IMR-90 (cell line): ENCODE data around the gene MT1E. TPM values are rescaled to one million over a fixed set of nuclear protein-coding genes. Genes with fewer than 3 reads are reported as not detected.
"Not testable (repeated sequence)": the region's sequence is repeated elsewhere in the genome, so short reads cannot be mapped to it uniquely, and the experiment has no call there.

Experiments used
- ATAC-seq: fragments of 200-7000 bp; cut with Tn5 transposase; 2 replicates; pipeline ENCODE4 v1.9.1; 2020; ENCODE audit warnings: low read depth, mild to moderate bottlenecking, moderate library complexity
- BruUV-seq: library from RNA; stranded (reverse); fragments of 400-500 nt; replicated peaks from 2 replicates; lab custom pipeline; 2021; lab: Mats Ljungman, UMichigan
- CTCF ChIA-PET: fragments of 300-600 bp; formaldehyde crosslinking; extraction: SDS; loops from one replicate; lab custom pipeline; 2021; ENCODE audit warnings: antibody characterized with exemption; lab: Yijun Ruan, JAX
- POLR2A ChIA-PET: fragments of 300-600 bp; sonication (Branson Sonifier 250); formaldehyde crosslinking; loops from one replicate; lab custom pipeline; 2022; ENCODE audit warnings: antibody characterized with exemption; ENCODE audit not compliant: unreplicated experiment; lab: Charles Lee
- DNase-seq: peaks from one replicate; pipeline ENCODE4 v3.0.0; 2013
- H2AFZ ChIP-seq: replicated peaks from 2 replicates; pipeline ENCODE3; 2013; ENCODE audit warnings: low read length, mild to moderate bottlenecking; ENCODE audit not compliant: poor library complexity
- H2AK5ac ChIP-seq: 2 replicates; pipeline ENCODE4 v1.6.1; 2013; ENCODE audit warnings: low read depth, low read length, inconsistent platforms
- H2AK9ac ChIP-seq: replicated peaks from 2 replicates; pipeline ENCODE3; 2013; ENCODE audit warnings: mild to moderate bottlenecking, low read depth, low read length, moderate library complexity; ENCODE audit not compliant: poor library complexity
- H2BK120ac ChIP-seq: 2 replicates; pipeline ENCODE4 v1.6.1; 2013; ENCODE audit warnings: low read depth, low read length, inconsistent platforms
- H2BK15ac ChIP-seq: 3 replicates; pipeline ENCODE4 v1.6.1; 2013; ENCODE audit warnings: low read depth, low read length, inconsistent platforms
- H2BK20ac ChIP-seq: 2 replicates; pipeline ENCODE4 v1.6.1; 2013; ENCODE audit warnings: low read depth, mild to moderate bottlenecking, inconsistent platforms, low read length, moderate library complexity
- H2BK5ac ChIP-seq: 2 replicates; pipeline ENCODE4 v1.6.1; 2013; ENCODE audit warnings: mild to moderate bottlenecking, low read depth, low read length, inconsistent platforms; ENCODE audit not compliant: poor library complexity, severe bottlenecking
- H3K14ac ChIP-seq: replicated peaks from 2 replicates; pipeline ENCODE4 v1.6.1; 2013; ENCODE audit warnings: low read depth, low read length, inconsistent platforms
- H3K18ac ChIP-seq: 2 replicates; pipeline ENCODE4 v1.6.1; 2013; ENCODE audit warnings: low read depth, low read length, control low read depth
- H3K23ac ChIP-seq: 2 replicates; pipeline ENCODE4 v1.6.1; 2013; ENCODE audit warnings: low read depth, low read length, inconsistent platforms
- H3K27ac ChIP-seq: 2 replicates; pipeline ENCODE4 v1.5.1; 2013; ENCODE audit warnings: mild to moderate bottlenecking, control low read depth, low read length; ENCODE audit not compliant: insufficient read depth
- H3K27me3 ChIP-seq: 2 replicates; pipeline ENCODE4 v1.6.1; 2013; ENCODE audit warnings: low read length; ENCODE audit not compliant: control insufficient read depth, insufficient read depth
- H3K36me3 ChIP-seq: 2 replicates; pipeline ENCODE4 v1.6.1; 2013; ENCODE audit warnings: low read length, mixed read lengths; ENCODE audit not compliant: control insufficient read depth, insufficient read depth
- H3K4ac ChIP-seq: 2 replicates; pipeline ENCODE4 v1.6.1; 2013; ENCODE audit warnings: low read depth, low read length, inconsistent platforms
- H3K4me1 ChIP-seq: 2 replicates; pipeline ENCODE4 v1.6.1; 2013; ENCODE audit warnings: low read length, mixed read lengths; ENCODE audit not compliant: control insufficient read depth, insufficient read depth
- H3K4me2 ChIP-seq: 2 replicates; pipeline ENCODE4 v1.6.1; 2013; ENCODE audit warnings: low read depth, mild to moderate bottlenecking, control low read depth, low read length, moderate library complexity
- H3K4me3 ChIP-seq: 2 replicates; pipeline ENCODE4 v1.5.1; 2013; ENCODE audit warnings: low read depth, mild to moderate bottlenecking, control low read depth, low read length, moderate library complexity; ENCODE audit not compliant: insufficient read depth
- H3K56ac ChIP-seq: 2 replicates; pipeline ENCODE4 v1.6.1; 2013; ENCODE audit warnings: low read length, inconsistent platforms; ENCODE audit not compliant: insufficient read depth; ENCODE audit errors: extremely low read depth
- H3K79me1 ChIP-seq, 2 experiments: 2 replicates each; pipeline ENCODE4 v1.6.1; 2013; ENCODE audit warnings: low read length in 2 of 2, inconsistent platforms in 1 of 2, low read depth in 1 of 2
- H3K9ac ChIP-seq: 2 replicates; pipeline ENCODE4 v1.6.1; 2013; ENCODE audit warnings: low read depth, low read length, control low read depth
- H3K9me1 ChIP-seq: 2 replicates; pipeline ENCODE4 v1.6.1; 2013; ENCODE audit warnings: low read length, inconsistent platforms; ENCODE audit not compliant: insufficient read depth
- H3K9me3 ChIP-seq: 2 replicates; pipeline ENCODE4 v1.6.1; 2013; ENCODE audit warnings: low read length; ENCODE audit not compliant: control insufficient read depth, insufficient read depth
- H4K20me1 ChIP-seq: 2 replicates; pipeline ENCODE4 v1.6.1; 2013; ENCODE audit warnings: low read length, inconsistent platforms; ENCODE audit not compliant: insufficient read depth
- H4K5ac ChIP-seq: 2 replicates; pipeline ENCODE4 v1.6.1; 2013; ENCODE audit warnings: mild to moderate bottlenecking, low read depth, low read length, control low read depth
- H4K8ac ChIP-seq, 2 experiments: 2 replicates each; pipeline ENCODE4 v1.6.1; 2013; ENCODE audit warnings: low read depth in 2 of 2, low read length in 2 of 2, control low read depth in 1 of 2, inconsistent platforms in 1 of 2
- H4K91ac ChIP-seq: 2 replicates; pipeline ENCODE4 v1.6.1; 2013; ENCODE audit warnings: low read depth, low read length, inconsistent platforms; ENCODE audit not compliant: insufficient read depth
- CTCF ChIP-seq: conservative IDR thresholded peaks from 2 replicates; pipeline ENCODE4 v1.5.1; 2012; ENCODE audit warnings: mild to moderate bottlenecking, low read depth, low read length, improper control_type of control experiment
- ELK1 ChIP-seq: fragments of 150-350 bp; IDR thresholded peaks from 2 replicates; pipeline ENCODE4 v1.6.1; 2016; ENCODE audit warnings: low read depth, mild to moderate bottlenecking, low read length, moderate library complexity, borderline replicate concordance
- MAFK ChIP-seq: IDR thresholded peaks from 2 replicates; pipeline ENCODE4 v1.6.1; 2012; ENCODE audit warnings: low read depth, low read length, improper control_type of control experiment
- RAD21 ChIP-seq: IDR thresholded peaks from 2 replicates; pipeline ENCODE4 v1.6.1; 2012; ENCODE audit warnings: low read length, improper control_type of control experiment
- SMC3 ChIP-seq: fragments of 150-350 bp; IDR thresholded peaks from 2 replicates; pipeline ENCODE4 v1.6.1; 2016; ENCODE audit warnings: low read depth, mild to moderate bottlenecking, antibody characterized with exemption, low read length, moderate library complexity
- WGBS, 2 experiments: methylation state at CpG; one replicate each; pipeline versions ENCODE4 v1.1.5 to v1.1.7; 2013; ENCODE audit warnings: missing lambda C conversion rate in 2 of 2; ENCODE audit not compliant: insufficient read length in 1 of 2; ENCODE audit errors: extremely low coverage in 2 of 2; 5-methylcytosine and 5-hydroxymethylcytosine counted together
- dilution Hi-C: fragments of 300-500 bp; cut with HindIII; formaldehyde crosslinking; loops from one replicate; pipeline ENCODE4 v1.14.3; 2018; ENCODE audit warnings: low sequenced_read_pairs; ENCODE audit not compliant: unreplicated experiment
- in situ Hi-C: fragments of 300-500 bp; cut with MboI; formaldehyde crosslinking; loops from 3 replicates; pipeline ENCODE4 v1.14.3; 2019; ENCODE audit warnings: low sequenced_read_pairs, inconsistent platforms, mixed read lengths
- intact Hi-C: fragments of 100-400 bp; cut with micrococcal nuclease; formaldehyde crosslinking; loops from 2 replicates; pipeline ENCODE4 v1.10.0; 2022
- polyA plus RNA-seq, 3 experiments: library from polyadenylated mRNA; depleted of rRNA; stranded (reverse); fragments of >200 nt; gene quantifications; 2 replicates each; pipeline ENCODE4 v1.2.3, GENCODE V29; 2012; ENCODE audit warnings: low replicate concordance in 1 of 3
- total RNA-seq: library from RNA; depleted of rRNA; stranded (reverse); fragments of >200 nt; gene quantifications from 2 replicates; pipeline ENCODE4 v1.2.3, GENCODE V29; 2012

Gene MT1E
- total and polyA plus RNA-seq, 2 of the 4 experiments (the other 2 are of a cell fraction): 137 to 821 TPM

GRCh38 chr16:56673921-56674320 is 48.3 kb downstream of the MT1E start:
- Histone ChIP-seq H3K27ac (no peak overlapping the region), H2BK5ac (no peak overlapping the region), H4K20me1 (peaks cover 4% of the 10 kb centered on the region; the same call in 1 of the 2 replicates), H3K14ac (no peak overlapping the region), H3K9me1 (peaks cover 5% of the 10 kb centered on the region), H3K27me3 (peaks cover 40% of the 10 kb centered on the region), H2AFZ (no peak overlapping the region), H3K79me1 (no peaks in the 10 kb centered on the region), H2BK20ac (no peak overlapping the region), H3K4ac (no peak overlapping the region), H4K8ac (no peak overlapping the region), H3K4me1 (peaks cover 13% of the 10 kb centered on the region), H3K9ac (no peak overlapping the region), H2AK5ac (no peak overlapping the region), H3K4me2 (no peak overlapping the region), H3K56ac (no peak overlapping the region), H3K18ac (no peak overlapping the region), H3K23ac (no peak overlapping the region), H2BK120ac (no peak overlapping the region), H3K9me3 (no peaks in the 10 kb centered on the region), H2AK9ac (no peak overlapping the region), H3K36me3 (no peaks in the 10 kb centered on the region), H4K5ac (no peak overlapping the region), H4K91ac (no peak overlapping the region), H2BK15ac (no peak overlapping the region), H3K4me3 (no peak overlapping the region)
- ATAC-seq (no peak), DNase-seq (peak; percentile 20)
- ChIA-PET POLR2A (no interaction called here), CTCF (interaction anchor here (0.7 to 2.7 kb wide), 5 partner anchors 9 to 56 kb away, joined by 3 to 10 read pairs (median 5); partner anchors contain the start of gene MT1X)
- intact Hi-C loops (no loop called here), in situ Hi-C loops (no loop called here), dilution Hi-C loops (no loop called here)
- BruUV-seq: no TSS peak
- no peak for TF ChIP-seq MAFK
- peak; percentile 45 for TF ChIP-seq CTCF
- no peak for TF ChIP-seq ELK1
- peak; percentile 31; the same call in 1 of the 2 replicates for TF ChIP-seq SMC3
- TF ChIP-seq RAD21: peak; percentile 46
- 20% methylated on average over 1 of the region's 12 CpGs; no CpG with 5 or more reads in 1 of the 2 experiments for WGBS, 2 experiments

GRCh38 chr16:56674570-56674969 is 49.0 kb downstream of the MT1E start:
- no CpG with 5 or more reads among the region's 6 CpGs for WGBS, 2 experiments
- intact Hi-C loops, H3K18ac ChIP-seq: not testable (repeated sequence)

More at GRCh38 chr16:56674570-56674969, 49.0 kb downstream of the MT1E start:
- H3K36me3 ChIP-seq, ATAC-seq, H4K20me1 ChIP-seq, H2BK5ac ChIP-seq, H3K9ac ChIP-seq, H4K91ac ChIP-seq, POLR2A ChIA-PET, H2AK5ac ChIP-seq, DNase-seq, H3K4me3 ChIP-seq, H2BK15ac ChIP-seq, H3K27ac ChIP-seq, in situ Hi-C loops, H2AK9ac ChIP-seq, H4K8ac ChIP-seq, H3K56ac ChIP-seq, H2BK120ac ChIP-seq, H2BK20ac ChIP-seq, BruUV-seq, H3K79me1 ChIP-seq, dilution Hi-C loops, H3K9me3 ChIP-seq, H3K14ac ChIP-seq, H3K23ac ChIP-seq, H3K4me2 ChIP-seq, H3K4ac ChIP-seq, H4K5ac ChIP-seq, H3K9me1 ChIP-seq, H2AFZ ChIP-seq: not testable (repeated sequence)
- Histone ChIP-seq H3K4me1 (peaks cover 13% of the 10 kb centered on the region), H3K27me3 (peaks cover 33% of the 10 kb centered on the region)
- CTCF ChIA-PET: interaction anchor here (0.7 to 2.7 kb wide), 3 partner anchors 8 to 27 kb away, joined by 5 to 10 read pairs (median 8); partner anchors contain the start of gene MT1X
